Measurements from ENCODE around the gene TSTD2. TPM values are rescaled to one million over a fixed set of nuclear protein-coding genes. Genes with fewer than 3 reads are reported as not detected.

TSTD2 gene
- total RNA-seq (2014; rRNA removed): 11.4 and 14.6 TPM in 2 replicates
- 6.5 TPM for polyA plus RNA-seq (2012)

DNA sequence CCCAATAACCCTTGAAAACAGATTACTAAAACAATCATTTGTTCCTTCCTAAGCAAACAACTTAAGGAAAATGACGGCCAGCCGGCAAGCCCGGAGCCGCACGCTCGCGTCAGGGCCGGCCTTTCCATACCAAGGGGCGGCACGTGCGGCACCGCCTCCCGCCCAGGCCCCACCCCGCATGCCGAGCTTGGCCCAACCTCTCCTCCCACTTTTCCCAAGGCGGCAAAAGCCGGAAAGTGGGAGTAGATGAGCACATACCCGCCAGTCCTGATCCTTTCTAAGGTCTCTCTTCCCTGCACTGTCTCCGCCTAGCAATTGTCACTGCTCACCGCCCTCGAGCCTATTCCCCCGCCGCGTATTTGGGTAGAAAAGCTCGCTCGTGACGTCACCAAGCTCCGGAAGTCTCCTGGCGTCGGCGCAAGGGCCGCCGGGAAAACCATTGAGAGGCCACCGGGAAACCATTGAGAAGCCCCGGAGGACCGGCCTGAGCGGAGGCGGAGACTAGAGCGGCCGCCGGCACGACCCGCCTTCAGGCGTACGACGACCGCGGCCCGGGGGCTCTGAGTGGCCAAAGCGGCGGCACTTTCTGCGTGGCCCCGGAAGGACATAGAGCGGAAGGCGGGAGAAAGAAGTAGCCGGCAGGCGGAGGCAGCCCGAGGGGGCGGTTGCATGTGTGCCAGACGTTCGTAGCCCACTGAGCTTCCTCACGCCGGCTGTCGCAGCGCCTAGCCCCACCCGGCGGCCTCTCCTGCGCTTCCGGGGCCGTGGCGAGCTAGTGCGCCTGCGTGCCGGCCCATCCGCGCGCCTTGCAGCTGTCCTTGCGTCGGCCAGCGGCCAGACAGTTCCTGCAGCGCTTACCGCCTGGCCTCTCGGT, at the start of gene TSTD2, which contains the start of gene NCBP1:
TSTD2 (minus strand) TSS at position 384 of the 874 bp plus-strand sequence. CDS start 5,806 bp downstream, outside the sequence.
NCBP1 (plus strand) TSS at position 837 of the 874 bp plus-strand sequence. CDS start 61 bp downstream, outside the sequence.
- peak; percentile 97 for DNase-seq (ENCODE audit: low read depth)

DNA sequence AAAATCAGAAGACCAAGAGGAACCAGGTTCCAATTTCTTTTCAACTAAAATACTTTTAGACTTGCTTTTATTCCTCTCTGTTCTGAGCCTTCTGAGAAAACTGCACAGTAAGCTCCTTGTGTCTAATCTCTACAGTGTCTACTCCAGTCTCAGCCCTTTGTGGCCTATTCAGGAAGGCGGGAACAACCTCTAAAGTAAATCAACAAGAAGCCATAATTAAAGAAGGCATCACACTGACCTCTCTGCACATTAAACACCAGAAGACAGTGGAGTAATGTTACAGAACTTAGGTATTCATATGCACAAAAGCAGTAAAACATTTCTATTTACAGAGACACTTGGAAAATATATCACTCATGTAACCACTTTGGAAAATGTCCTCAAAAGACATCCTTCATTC, 49.1 kb upstream of the TSTD2 start:
- DNase-seq (ENCODE audit: low read depth): no peak

DNA sequence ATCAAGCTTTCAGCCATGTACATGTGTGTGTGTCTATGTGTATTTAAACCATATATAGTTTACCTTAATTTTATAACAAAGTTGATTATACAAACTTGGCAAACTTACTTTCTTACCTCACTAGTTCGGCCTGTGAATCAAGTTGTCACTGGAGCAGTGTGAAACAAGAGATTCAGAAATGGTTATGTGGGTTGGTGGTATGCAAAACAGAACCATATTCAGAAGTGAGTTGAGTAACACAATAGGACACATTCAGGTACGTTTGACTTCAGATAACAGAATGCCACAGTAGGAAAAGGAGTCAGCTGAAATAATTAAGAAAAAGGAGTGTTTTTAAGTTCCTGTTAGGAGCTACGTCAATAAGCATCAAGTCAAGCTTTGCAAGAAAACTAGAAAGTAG, 42.5 kb upstream of the TSTD2 start:
- no peak for DNase-seq (ENCODE audit: low read depth)

- no peak for DNase-seq (ENCODE audit: low read depth)
Observed at GRCh38 chr9:97673922-97674321, 40.8 kb upstream of the TSTD2 start.

DNA sequence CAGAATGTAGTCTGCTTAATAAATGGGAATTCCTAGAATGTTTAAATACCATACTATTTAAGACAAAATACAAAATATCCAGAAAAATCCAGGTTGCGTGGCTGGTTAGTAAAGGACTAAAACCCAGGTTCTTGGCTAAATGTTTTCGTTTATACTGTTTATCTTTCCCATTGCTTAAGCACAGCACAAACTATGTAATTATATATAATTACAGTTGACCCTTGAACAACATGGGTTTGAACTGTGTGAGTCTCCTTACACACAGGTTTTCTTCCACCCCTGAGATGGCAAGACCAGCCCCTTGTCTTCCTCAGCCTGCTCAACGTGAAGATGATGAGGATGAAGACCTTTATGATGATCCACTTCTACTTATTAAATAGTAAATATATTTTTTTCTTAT, 39.2 kb upstream of the TSTD2 start:
- DNase-seq (ENCODE audit: low read depth): no peak

DNA sequence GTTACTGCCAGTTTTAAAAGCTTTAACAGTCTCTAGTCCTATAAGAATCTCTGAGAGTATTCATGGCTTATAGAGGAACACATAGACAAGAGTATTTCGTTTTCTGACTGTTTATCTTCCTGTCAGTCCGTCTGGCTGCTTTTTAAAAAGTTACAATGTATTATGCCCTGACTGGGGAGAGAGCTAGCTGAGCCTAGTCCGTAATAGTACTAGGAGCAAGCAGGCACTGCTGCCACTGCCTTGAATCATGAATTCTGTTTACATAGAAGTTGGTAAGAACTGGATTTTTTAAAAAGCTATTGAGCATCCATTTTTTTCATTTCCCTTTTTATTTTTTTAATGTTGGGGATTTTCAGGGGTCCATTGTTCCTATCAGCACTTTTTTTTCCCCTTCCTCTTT, 37.4 kb upstream of the TSTD2 start:
- no peak for DNase-seq (ENCODE audit: low read depth)

DNA sequence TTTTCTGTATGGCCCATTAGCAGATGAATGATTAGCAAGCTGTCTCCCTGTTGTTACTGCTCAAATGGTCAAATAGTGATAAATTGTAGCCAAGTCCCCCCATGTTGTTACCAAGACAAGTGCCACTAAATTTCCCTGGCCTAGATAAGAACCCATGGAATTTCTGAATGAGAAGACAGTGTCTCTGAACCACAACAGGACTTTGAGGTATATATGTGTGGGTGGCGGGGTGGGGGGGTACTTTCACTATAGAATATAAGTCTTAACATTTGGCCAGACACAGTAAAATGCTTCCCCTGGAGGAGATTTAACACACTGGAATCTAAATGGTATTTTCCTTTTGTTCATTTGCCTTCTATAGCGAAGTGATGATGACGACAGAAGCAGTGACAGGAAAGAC, 35.3 kb upstream of the TSTD2 start:
- DNase-seq (ENCODE audit: low read depth): no peak

- no peak for DNase-seq (ENCODE audit: low read depth)
Observed at GRCh38 chr9:97666907-97667686, 33.9 kb upstream of the TSTD2 start.

DNA sequence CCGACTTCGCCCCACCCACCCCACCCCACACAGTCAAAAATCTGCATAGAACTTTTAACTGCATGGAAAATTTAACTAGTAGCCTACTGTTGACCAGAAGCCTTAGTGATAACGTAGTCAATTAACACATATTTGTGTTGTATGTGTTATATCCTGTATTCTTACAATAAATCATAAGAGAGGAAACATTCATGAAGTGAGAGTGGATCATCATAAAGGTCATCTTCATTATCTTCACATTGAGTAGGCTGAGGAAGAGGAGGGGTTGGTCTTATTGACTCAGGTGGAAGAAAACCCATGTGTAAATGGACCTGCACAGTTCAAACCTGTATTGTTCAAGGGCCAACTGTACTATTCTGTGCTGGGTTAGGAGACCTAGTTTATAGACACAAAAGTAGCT, 32.6 kb upstream of the TSTD2 start:
- no peak for DNase-seq (ENCODE audit: low read depth)

GRCh38 chr9:97660847-97661246, 27.7 kb upstream of the TSTD2 start:
- DNase-seq (ENCODE audit: low read depth): no peak

- DNase-seq (ENCODE audit: low read depth): no peak
Observed at GRCh38 chr9:97660340-97660739, 27.2 kb upstream of the TSTD2 start.

DNA sequence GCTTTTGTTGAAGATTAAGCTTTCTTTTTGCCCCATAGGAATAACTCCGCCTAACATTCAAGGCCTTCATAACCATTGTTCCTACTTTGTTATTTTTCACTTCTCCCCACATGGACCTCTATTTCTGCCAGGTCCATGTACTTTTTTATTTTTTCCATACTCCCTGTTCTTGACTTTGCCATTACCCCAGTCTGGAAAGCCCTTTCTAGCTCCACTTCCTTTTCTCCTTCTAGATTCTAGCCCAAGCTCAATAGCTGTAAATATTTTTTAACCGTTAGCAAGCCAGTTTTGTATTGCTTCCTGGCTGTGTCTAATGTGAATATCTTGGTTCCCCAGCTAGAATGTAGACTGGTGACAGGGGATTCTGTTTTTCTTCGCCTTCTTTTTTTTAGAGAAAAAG, 26.6 kb upstream of the TSTD2 start:
- DNase-seq (ENCODE audit: low read depth): no peak

- DNase-seq (ENCODE audit: low read depth): no peak
Observed at GRCh38 chr9:97658707-97659106, 25.5 kb upstream of the TSTD2 start.

- DNase-seq (ENCODE audit: low read depth): no peak
Observed at GRCh38 chr9:97651646-97652045, 18.5 kb upstream of the TSTD2 start.

DNA sequence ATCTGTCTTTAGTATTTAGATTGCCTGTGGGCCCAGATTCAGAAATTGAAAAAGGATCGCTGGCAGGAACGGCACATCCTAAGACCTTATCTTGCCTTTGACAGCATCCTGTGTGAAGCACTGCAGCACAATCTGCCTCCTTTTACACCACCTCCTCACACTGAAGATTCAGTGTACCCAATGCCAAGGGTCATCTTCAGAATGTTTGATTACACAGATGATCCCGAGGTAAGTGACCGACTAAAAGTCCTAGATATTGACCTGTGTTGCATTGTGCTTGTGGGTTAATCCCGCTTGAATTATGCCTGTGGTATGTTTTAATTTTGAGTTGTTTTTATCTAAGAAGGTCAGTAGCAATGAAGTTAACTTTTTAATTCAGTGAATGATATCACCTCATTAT, 14.8 kb upstream of the TSTD2 start:
- DNase-seq (ENCODE audit: low read depth): no peak

DNA sequence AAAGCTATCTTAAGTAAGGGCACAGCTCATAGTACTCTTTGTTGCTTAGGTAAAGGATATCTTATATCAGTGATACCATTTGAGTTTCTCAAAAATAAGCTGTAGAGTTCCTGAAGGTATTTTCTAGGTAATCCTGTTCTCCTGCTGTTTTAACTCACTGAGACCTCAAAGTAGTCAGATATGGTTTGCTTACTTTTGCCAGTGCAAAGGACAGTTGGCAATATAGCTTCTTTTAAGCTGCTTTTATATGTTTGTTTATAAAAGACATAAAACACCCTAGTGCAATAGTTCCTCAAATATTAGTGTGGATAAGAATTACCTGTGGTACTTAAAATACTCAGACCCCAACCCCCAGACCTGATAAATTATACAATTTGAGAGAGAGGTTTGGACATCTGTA, 12.6 kb upstream of the TSTD2 start:
- DNase-seq (ENCODE audit: low read depth): no peak

GRCh38 chr9:97640325-97640724, 7.2 kb upstream of the TSTD2 start:
- DNase-seq (ENCODE audit: low read depth): no peak

GRCh38 chr9:97638666-97639065, 5.5 kb upstream of the TSTD2 start:
- DNase-seq (ENCODE audit: low read depth): peak; percentile 31

GRCh38 chr9:97636903-97637302, 3.7 kb upstream of the TSTD2 start:
- no peak for DNase-seq (ENCODE audit: low read depth)

DNA sequence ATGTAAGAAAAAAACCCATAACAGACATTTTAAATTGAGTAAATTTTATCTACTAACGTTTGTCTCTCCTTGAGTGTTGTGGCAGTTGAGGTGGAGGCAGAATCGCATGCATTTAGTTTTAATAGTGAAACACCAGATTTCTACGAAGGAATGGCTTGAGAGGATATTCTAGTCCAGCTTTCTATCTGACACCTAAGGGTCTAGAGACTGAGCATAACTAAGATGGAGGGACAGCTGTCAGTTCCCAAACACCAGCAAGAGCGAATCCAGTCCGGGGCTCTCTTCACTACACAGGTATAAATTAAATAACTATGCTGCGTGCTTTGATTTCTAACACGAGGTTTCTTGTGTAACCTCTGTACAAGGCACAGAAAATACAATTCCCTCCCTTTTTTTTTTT, 1.9 kb upstream of the TSTD2 start:
- no peak for DNase-seq (ENCODE audit: low read depth)

- no peak for DNase-seq (ENCODE audit: low read depth)
Observed at GRCh38 chr9:97633859-97634490, 807 bp upstream of the TSTD2 start.
